Stimulated activated CD4-positive, alpha-beta T cell treated with anti-CD3 and anti-CD28 coated beads, TNF-alpha, amount 100 ng/mL, for 48 hours (primary cell): ENCODE measurements around the gene GOT1.

Experiments used
- DNase-seq, 3 donors: peaks; one replicate each; pipeline ENCODE4 v3.0.0-alpha.2; 2020; ENCODE audit warnings: low read depth in 3 of 3

The GOT1 gene

GRCh38 chr10:99433378-99434020 lies 3.1 kb upstream of the GOT1 start:
- no peak for DNase-seq

DNA sequence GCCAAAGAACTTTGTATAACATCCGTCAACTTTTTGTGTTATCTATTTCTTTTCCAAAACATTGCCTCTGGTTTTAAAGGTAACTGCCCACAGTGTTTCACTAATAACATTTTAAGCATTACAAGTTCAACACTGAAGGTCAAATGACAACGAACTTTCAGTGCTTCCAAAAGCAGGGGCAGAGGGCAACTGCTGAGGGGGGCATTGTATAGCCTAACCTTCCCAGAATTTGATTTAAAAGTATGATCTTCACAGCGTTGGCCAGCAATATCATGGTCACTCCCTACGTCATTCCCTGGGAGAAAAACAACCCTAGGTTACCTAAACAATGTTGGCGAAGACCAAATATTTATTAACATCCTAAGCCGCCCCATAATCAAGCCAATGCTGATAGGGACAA lies 2.5 kb upstream of the GOT1 start:
- DNase-seq, result no peak

DNA sequence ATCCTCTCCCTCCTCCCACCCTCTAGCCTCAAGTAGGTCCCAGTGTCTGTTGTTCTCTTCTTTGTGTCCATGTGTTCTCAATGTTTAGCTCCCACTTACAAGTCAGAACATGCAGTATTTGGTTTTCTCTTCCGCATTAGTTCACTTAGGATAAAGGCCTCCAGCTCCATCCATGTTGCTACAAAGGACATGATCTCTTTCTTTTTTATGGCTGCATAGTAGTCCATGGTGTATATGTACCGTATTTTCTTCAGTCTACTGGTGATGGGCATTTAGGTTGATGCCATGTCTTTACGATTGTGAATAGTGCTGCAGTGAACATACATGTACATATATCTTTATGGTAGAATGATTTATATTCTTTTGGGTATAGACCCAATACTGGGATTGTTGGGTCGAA lies 1.6 kb upstream of the GOT1 start:
- DNase-seq, result no peak

DNA sequence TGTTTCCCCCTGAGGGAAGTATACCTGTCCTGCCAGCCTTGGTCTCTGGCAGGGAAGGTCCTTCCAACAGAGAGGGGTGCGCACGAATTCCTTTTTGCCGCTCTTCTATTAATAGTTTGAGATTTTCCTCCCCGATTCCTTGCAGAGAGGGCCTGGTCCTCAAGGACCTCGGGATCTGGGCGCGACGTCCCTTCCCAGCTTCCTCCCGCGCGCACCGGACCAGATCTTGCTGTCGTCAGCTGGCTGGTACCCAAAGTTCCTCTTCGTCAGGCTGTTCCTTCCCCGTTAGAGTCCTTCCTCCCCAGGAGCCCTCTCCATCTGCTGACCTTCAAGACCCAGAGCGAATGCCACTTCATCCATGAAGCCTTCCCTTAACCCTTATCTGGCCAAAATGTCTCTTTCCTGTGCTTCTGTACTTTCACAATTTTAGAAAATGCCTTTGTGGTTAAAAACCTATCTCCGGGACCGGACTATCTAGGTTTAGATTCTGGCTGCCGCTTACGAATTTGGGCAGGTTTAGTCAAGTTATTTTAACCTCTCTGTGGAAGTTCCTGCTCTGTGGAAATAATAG lies 851 bp upstream of the GOT1 start:
- DNase-seq, result peak in 1 of 3 donors; percentile 1

DNA sequence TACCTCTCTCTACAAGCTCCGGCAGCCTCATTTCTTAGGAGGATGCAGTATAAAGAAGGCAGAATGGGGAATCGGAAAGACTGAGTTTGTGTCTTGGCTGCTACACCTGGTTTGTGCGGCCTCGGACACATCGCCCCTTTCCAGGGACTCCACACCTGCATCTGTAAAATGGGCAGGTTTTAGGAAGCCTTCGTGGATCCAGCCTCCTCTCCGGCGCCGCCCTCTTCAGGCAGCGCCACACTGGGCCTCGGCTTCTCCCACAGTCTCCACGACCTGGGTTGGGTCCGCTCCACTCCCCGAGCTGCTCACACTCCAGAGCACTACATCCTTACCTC lies 341 bp downstream of the GOT1 start:
- DNase-seq, result no peak

DNA sequence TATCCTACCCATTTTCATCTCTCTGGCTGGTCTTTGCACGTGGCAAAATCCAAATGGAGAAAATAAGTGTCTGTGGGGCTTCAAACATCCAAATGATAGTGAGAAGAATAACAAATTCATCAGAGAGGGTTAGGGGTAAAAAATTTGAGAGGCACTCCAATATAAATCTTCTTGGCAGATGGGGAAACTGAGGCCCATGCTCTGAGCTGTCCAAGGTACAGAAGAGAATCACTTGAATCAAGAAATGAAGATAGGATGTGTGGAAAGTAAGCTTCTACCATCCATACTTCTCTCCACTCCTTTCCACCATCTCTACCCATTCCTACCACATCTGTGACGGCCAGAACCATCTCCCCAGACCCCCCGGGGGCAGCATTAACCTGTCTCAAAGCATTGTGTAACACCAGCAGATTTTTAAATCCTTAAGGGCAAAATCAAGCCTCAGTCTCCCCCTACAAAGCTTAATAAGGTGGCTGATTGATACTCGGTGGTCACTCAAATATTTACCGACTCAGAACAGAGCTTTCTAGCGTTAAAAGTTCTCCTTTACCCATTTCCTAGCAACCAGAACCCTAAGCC lies 818 bp downstream of the GOT1 start:
- no peak for DNase-seq

- no peak for DNase-seq
Observed at GRCh38 chr10:99427566-99428190, 2.7 kb downstream of the GOT1 start.

DNA sequence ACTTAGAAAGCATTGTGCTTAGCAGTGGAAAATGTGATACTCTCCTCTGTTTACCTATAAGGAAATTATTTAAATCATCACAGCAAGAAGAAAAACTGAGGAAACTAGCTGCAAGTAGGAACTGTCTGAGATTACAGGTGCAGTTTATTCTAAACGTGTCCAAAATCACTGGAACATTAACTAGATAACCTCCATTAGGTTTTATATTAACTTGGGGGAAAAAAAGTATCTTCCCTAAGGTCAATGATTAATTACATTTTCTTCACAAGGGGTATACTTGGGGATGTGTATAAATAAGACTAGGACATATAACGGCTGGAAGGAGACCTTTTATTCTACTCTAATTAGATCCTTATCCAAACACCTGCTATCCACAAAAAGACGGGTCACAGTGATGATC lies 3.7 kb downstream of the GOT1 start:
- no peak for DNase-seq

DNA sequence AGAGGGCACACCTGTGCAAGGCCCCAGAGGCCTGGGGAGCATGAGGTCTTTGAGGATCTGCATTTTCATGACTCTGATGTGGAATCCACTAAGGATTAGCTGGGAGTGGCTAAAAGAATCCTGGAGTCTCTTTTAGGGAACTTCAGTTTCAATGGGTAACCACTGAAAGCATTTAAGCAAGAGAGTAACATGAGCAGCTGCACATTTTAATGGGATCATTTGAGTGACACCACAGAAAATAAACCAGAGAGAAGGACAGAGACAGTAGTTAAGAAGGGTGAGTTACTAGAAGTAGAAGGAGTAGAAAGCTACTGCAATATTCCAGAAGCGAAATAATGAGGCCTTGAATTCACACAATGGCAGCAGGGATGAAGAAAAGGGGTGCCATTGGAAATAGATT lies 5.2 kb downstream of the GOT1 start:
- DNase-seq, result no peak

DNA sequence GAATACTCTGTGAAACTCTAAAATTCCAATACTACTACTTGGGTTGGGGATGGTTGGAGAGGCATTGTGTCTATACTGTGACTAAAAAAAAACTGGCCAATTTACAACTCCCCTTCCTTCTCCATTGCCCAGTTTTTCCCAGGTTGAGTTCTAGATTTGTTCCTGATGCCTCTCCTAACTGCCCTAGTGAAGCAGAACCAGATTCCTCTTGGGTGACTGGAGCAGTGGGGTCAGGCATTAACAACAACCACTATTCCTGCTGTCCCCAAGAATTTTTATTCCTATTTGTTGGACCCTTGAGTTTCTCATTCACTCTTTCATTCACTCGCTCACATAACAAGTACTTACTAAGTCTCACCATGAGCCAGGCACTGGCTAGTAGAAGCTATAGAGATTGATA lies 5.8 kb downstream of the GOT1 start:
- no peak for DNase-seq

DNA sequence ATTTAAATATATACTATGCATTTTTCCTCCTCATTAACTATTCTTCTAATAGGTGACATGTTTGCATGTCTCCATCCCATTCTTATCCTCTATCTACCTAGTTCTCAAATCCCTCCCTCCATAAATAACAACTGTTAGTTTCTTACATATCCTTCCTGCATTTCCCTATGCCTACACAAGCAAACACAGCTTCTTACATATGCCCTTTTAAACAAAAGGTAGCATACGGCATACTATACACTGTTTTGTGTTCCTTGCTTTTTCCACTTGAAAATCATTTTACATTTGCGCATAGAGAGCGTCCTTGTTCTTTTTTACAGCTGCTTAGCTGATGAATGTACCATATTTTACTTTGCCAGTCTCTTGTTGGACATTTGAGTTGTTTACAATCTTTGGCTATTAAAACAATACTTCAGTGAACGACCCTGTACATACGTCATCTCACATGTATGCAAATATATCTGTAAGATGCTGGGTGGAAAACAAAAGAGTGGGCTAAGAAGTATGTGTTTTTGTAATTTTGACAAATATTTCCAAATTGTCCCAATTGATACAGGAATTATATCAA lies 7.8 kb downstream of the GOT1 start:
- no peak for DNase-seq

DNA sequence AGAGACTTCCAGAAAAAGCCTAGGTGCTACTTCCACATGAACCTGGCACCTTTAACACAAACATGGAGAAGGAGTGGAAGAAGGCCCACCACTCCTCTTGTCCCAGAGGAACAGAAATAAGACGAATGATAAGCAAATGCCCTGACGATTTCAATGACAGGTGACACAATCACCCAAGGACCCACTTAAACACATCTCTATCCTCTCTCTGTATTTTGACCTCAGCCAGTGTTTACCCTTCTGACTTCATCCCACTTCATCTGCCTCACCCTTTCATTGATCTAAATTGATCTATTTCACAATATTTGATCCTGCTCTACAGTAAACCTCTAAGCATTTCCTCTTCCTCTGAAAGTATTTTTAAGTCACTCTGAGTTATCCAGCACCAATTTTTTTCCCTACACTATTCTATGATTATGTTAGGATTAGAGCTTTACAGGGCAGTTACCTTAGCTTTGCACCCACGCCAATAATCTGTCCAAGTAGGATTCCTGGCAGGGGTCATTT lies 9.1 kb downstream of the GOT1 start:
- DNase-seq, result no peak

DNA sequence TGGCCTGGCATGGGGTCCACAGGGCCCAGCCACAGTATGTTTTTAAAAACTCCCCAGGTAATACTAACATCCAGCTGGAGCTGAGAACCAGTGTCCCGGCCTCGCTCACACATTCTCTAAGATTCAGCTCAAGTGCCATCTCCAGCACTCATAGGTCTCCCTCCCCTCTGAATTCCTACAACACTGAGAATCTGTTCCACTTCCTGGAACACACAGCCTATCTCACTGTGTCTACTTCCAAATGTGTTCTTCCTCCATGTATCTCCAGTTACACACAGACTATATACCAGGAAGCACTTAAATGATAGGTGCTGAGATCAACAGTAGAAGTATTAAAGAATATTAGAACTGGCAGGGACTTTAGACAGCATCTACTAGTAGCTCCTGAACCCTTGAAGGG lies 10.7 kb downstream of the GOT1 start:
- DNase-seq, result no peak

DNA sequence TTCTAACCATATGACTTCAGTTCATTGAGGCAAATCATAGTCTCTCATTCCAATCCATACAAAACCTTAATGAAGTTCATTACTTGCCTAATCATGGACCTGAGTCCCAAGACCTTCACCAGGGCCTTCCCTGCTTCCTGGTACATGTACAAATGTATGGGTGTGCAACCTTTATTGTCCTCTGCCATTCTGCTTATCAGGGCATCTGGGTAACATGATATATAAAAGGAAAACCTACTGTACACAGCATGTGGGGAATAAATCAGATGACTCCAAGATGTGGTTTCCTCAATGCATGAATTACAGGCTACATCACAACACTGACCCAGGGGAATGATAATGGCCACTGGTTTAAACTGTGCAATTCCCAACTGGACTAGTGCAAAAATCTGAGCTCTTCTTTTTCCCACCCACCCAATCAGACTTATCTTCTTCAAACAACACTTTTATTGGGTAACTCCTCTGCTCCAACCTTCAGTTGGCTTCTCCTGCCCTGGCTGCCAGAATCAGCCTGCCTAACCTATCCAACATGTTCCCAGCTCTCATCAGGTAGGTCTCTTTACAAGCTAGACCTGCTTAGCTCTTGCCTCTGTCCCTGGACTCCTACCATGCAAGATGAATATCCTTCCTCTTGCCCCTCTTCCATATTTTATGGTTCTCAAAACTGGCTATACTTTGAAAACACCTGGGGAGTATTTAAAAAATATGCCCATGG lies 11.4 kb downstream of the GOT1 start:
- no peak for DNase-seq

- no peak for DNase-seq
Observed at GRCh38 chr10:99412099-99412498, 18.3 kb downstream of the GOT1 start.

GRCh38 chr10:99411546-99411945 lies 18.9 kb downstream of the GOT1 start:
- no peak for DNase-seq

GRCh38 chr10:99410876-99411275 lies 19.5 kb downstream of the GOT1 start:
- no peak for DNase-seq

DNA sequence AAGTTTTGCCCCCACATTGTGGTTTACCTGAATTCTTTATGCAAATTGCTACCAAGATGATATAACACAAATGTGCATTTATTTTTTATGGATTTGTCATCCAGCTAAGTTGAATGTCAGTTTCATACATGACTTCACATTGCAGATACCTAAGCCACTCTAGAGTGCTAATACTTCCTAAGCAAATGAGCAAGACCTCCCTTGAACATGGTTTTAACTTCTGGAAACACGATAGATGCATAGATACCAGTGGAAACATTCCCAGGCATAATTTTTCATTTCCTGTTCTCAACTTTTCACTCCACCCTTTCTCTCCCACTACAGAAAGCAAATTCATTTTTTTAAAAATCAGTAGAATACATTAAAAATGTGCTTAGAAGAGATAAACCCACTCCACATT lies 20.3 kb downstream of the GOT1 start:
- DNase-seq, result no peak

DNA sequence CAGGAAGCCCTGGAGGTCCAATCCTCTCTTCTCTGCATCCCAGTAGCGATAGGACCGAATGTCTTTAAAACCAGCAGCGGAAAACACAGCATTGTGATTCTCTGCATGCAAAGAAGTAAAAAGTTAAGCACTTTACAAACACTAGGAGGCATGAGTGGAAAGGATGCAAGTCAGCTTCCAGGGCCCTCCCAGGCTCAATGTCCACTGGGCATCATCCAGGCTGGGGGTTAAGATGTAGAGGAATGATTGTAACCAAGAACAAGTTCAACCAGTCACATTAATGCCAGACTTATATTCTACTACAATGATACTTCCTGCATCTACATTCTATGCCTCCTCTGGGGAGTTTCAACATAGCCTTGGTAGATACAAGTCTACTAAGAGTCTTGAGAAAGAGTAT lies 24.3 kb downstream of the GOT1 start:
- no peak for DNase-seq

GRCh38 chr10:99403674-99404073 lies 26.8 kb downstream of the GOT1 start:
- DNase-seq, result no peak

- no peak for DNase-seq
Observed at GRCh38 chr10:99399664-99400063, 30.8 kb downstream of the GOT1 start.

DNA sequence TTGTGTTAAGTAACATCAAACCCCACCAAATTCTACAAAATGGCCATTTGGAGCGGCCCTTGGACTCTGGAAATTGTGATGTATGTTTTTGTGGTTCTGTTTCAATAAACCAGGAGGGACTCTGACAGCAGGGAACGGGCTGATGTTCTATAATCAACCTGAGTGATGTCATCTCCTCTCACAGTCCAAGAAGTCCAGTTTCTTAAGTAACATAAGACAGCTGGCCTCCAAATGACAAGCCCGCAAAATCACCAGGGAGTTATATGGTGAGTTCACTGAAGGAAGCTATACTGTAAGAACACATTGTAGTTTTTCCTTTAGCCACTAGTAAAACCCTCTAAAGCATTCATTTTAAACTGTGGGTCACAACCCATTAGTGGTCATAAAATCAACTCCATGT lies 34.0 kb downstream of the GOT1 start:
- no peak for DNase-seq
